Activated naive CD4-positive, alpha-beta T cell treated with anti-CD3 and anti-CD28 coated beads for 36 hours (primary cell): ENCODE results near the gene HOXB9. TPM values are rescaled to one million over a fixed set of nuclear protein-coding genes. Genes with fewer than 3 reads are reported as not detected.

Source experiments
- CTCF ChIA-PET: fragments of 350-600 bp; sonication (Branson Sonifier 250); formaldehyde crosslinking; loops from one replicate; lab custom pipeline; 2021; ENCODE audit warnings: antibody characterized with exemption; lab: Charles Lee
- DNase-seq: peaks from one replicate; pipeline ENCODE4 v3.0.0-alpha.2; 2020
- H3K27ac Mint-ChIP-seq: one replicate; pipeline ENCODE4 v1.8.0; 2021; ENCODE audit warnings: mild to moderate bottlenecking, mixed read lengths
- H3K27me3 Mint-ChIP-seq: one replicate; pipeline ENCODE4 v1.8.0; 2021; ENCODE audit warnings: low read depth, mixed read lengths
- H3K36me3 Mint-ChIP-seq: one replicate; pipeline ENCODE4 v1.8.0; 2021; ENCODE audit warnings: low read depth, mixed read lengths
- H3K4me1 Mint-ChIP-seq: one replicate; pipeline ENCODE4 v1.8.0; 2021; ENCODE audit warnings: low read depth, mixed read lengths
- H3K4me3 Mint-ChIP-seq: one replicate; pipeline ENCODE4 v1.8.0; 2021; ENCODE audit warnings: mild to moderate bottlenecking, moderate library complexity, mixed read lengths
- H3K9me3 Mint-ChIP-seq: one replicate; pipeline ENCODE4 v1.8.0; 2021; ENCODE audit warnings: mixed read lengths
- intact Hi-C: fragments of 100-400 bp; cut with micrococcal nuclease; formaldehyde crosslinking; loops from one replicate; pipeline ENCODE4 v1.15.1; 2023
- total RNA-seq, 2 experiments: library from RNA; stranded (reverse); gene quantifications; one replicate each; pipeline ENCODE4 v1.2.3, GENCODE V29; 2021

The HOXB9 gene
- total RNA-seq = 1 to 10 TPM; 6.7 to 6.9 TPM

GRCh38 chr17:48626245-48627117, at the start of gene HOXB9:
Gene HOXB9 (minus strand): TSS chr17:48626358. CDS start chr17:48626269, 89 bp downstream.
- CTCF ChIA-PET = interaction anchor here (0.5 to 3.5 kb wide), 7 partner anchors 9 to 600 kb away, joined by 3 to 29 read pairs (median 3); no protein-coding TSS in a partner anchor
- H3K27me3 Mint-ChIP-seq = peaks cover 70% of the 10 kb centered on the region
- H3K4me1 Mint-ChIP-seq = peaks cover 7% of the 10 kb centered on the region
- intact Hi-C loops = loop anchor here (1.0 kb wide), 2 partner anchors 9 to 13 kb away; no protein-coding TSS in a partner anchor
- peak; percentile 73 for DNase-seq
- H3K36me3 Mint-ChIP-seq = no peaks in the 10 kb centered on the region
- H3K27ac Mint-ChIP-seq = peak within 1 kb of the TSS; percentile 73
- peak within 1 kb of the TSS; percentile 86 for H3K4me3 Mint-ChIP-seq
- H3K9me3 Mint-ChIP-seq = no peaks in the 10 kb centered on the region

GRCh38 chr17:48672340-48672739, 46.2 kb upstream of the HOXB9 start:
- CTCF ChIA-PET = interaction anchor here (0.6 to 1.8 kb wide), 13 partner anchors 15 to 575 kb away, joined by 3 to 7 read pairs (median 3); no protein-coding TSS in a partner anchor
- Mint-ChIP-seq H3K36me3 (no peaks in the 10 kb centered on the region), H3K27ac (no peak overlapping the region), H3K9me3 (no peaks in the 10 kb centered on the region), H3K27me3 (peaks cover 14% of the 10 kb centered on the region), H3K4me1 (no peaks in the 10 kb centered on the region), H3K4me3 (no peak overlapping the region)
- intact Hi-C loops = no loop called here
- no peak for DNase-seq

GRCh38 chr17:48671697-48672171, 45.6 kb upstream of the HOXB9 start:
- intact Hi-C loops = loop anchor here (2.0 kb wide), 2 partner anchors 119 to 207 kb away; no protein-coding TSS in a partner anchor
- CTCF ChIA-PET = interaction anchor here (0.6 to 2.0 kb wide), 21 partner anchors 8 to 575 kb away, joined by 3 to 11 read pairs (median 4); no protein-coding TSS in a partner anchor
- Mint-ChIP-seq H3K27ac (no peak overlapping the region), H3K9me3 (no peaks in the 10 kb centered on the region), H3K27me3 (peaks cover 14% of the 10 kb centered on the region), H3K4me3 (no peak overlapping the region), H3K36me3 (no peaks in the 10 kb centered on the region), H3K4me1 (no peaks in the 10 kb centered on the region)
- peak; percentile 79 for DNase-seq

- Mint-ChIP-seq H3K27me3 (peaks cover 5% of the 10 kb centered on the region), H3K4me3 (no peak overlapping the region), H3K4me1 (no peaks in the 10 kb centered on the region), H3K36me3 (no peaks in the 10 kb centered on the region), H3K27ac (no peak overlapping the region), H3K9me3 (no peaks in the 10 kb centered on the region)
- DNase-seq = no peak
- CTCF ChIA-PET = interaction anchor here (0.5 to 1.2 kb wide), 4 partner anchors 15 to 38 kb away, joined by 3 to 4 read pairs (median 3); no protein-coding TSS in a partner anchor
- intact Hi-C loops = no loop called here
These were observed 37.2 kb upstream of the HOXB9 start for GRCh38 chr17:48663134-48663924.

- Mint-ChIP-seq H3K4me3 (no peak overlapping the region), H3K27ac (no peak overlapping the region), H3K27me3 (no peaks in the 10 kb centered on the region), H3K9me3 (no peaks in the 10 kb centered on the region), H3K4me1 (peaks cover 4% of the 10 kb centered on the region), H3K36me3 (no peaks in the 10 kb centered on the region)
- intact Hi-C loops = no loop called here
- CTCF ChIA-PET = interaction anchor here (1.6 to 2.0 kb wide), 2 partner anchors 19 to 22 kb away, joined by 3 to 7 read pairs; no protein-coding TSS in a partner anchor
- no peak for DNase-seq
These were observed 29.8 kb upstream of the HOXB9 start for GRCh38 chr17:48655913-48656312.

- H3K27ac Mint-ChIP-seq = no peak overlapping the region
- H3K4me1 Mint-ChIP-seq = peaks cover 18% of the 10 kb centered on the region
- peaks cover 39% of the 10 kb centered on the region for H3K27me3 Mint-ChIP-seq
- intact Hi-C loops = no loop called here
- no peaks in the 10 kb centered on the region for H3K36me3 Mint-ChIP-seq
- no peak overlapping the region for H3K4me3 Mint-ChIP-seq
- CTCF ChIA-PET = interaction anchor here (1.1 kb wide), 1 partner anchor 9 kb away, joined by 3 read pairs; no protein-coding TSS in a partner anchor
- no peak for DNase-seq
- H3K9me3 Mint-ChIP-seq = no peaks in the 10 kb centered on the region
These were observed 23.6 kb upstream of the HOXB9 start for GRCh38 chr17:48649741-48650140.

- Mint-ChIP-seq H3K27ac (no peak overlapping the region), H3K4me1 (peaks cover 18% of the 10 kb centered on the region), H3K36me3 (no peaks in the 10 kb centered on the region), H3K9me3 (no peaks in the 10 kb centered on the region), H3K27me3 (peaks cover 56% of the 10 kb centered on the region), H3K4me3 (peak overlapping the region; percentile 21)
- CTCF ChIA-PET = interaction anchor here (0.6 to 1.7 kb wide), 2 partner anchors 12 to 236 kb away, joined by 4 to 10 read pairs; no protein-coding TSS in a partner anchor
- intact Hi-C loops = no loop called here
- no peak for DNase-seq
These were observed 21.7 kb upstream of the HOXB9 start for GRCh38 chr17:48647963-48648245.

GRCh38 chr17:48647103-48647962, 21.2 kb upstream of the HOXB9 start:
- CTCF ChIA-PET = interaction anchor here (0.6 to 1.7 kb wide), 2 partner anchors 11 to 236 kb away, joined by 4 to 10 read pairs; no protein-coding TSS in a partner anchor
- Mint-ChIP-seq H3K4me1 (peaks cover 20% of the 10 kb centered on the region), H3K27ac (no peak overlapping the region), H3K36me3 (no peaks in the 10 kb centered on the region), H3K27me3 (peaks cover 62% of the 10 kb centered on the region), H3K4me3 (peak overlapping the region; percentile 69), H3K9me3 (no peaks in the 10 kb centered on the region)
- intact Hi-C loops = no loop called here
- no peak for DNase-seq

- peaks cover 22% of the 10 kb centered on the region for H3K4me1 Mint-ChIP-seq
- H3K9me3 Mint-ChIP-seq = no peaks in the 10 kb centered on the region
- intact Hi-C loops = no loop called here
- H3K27me3 Mint-ChIP-seq = peaks cover 70% of the 10 kb centered on the region
- H3K4me3 Mint-ChIP-seq = peak overlapping the region; percentile 69
- H3K27ac Mint-ChIP-seq = no peak overlapping the region
- no peaks in the 10 kb centered on the region for H3K36me3 Mint-ChIP-seq
- CTCF ChIA-PET = interaction anchor here (0.6 to 1.0 kb wide), 2 partner anchors 10 to 25 kb away, joined by 4 read pairs; no protein-coding TSS in a partner anchor
- no peak for DNase-seq
These were observed 20.3 kb upstream of the HOXB9 start for GRCh38 chr17:48646183-48647102.

- H3K4me1 Mint-ChIP-seq = peaks cover 22% of the 10 kb centered on the region
- no peaks in the 10 kb centered on the region for H3K36me3 Mint-ChIP-seq
- H3K27me3 Mint-ChIP-seq = peaks cover 76% of the 10 kb centered on the region
- H3K4me3 Mint-ChIP-seq = peak overlapping the region; percentile 42
- no peak for DNase-seq
- no peaks in the 10 kb centered on the region for H3K9me3 Mint-ChIP-seq
- intact Hi-C loops = no loop called here
- H3K27ac Mint-ChIP-seq = no peak overlapping the region
- CTCF ChIA-PET = interaction anchor here (0.6 to 1.0 kb wide), 2 partner anchors 9 to 26 kb away, joined by 4 read pairs; no protein-coding TSS in a partner anchor
These were observed 19.6 kb upstream of the HOXB9 start for GRCh38 chr17:48645639-48646182.
